HepG2 (cell line): ENCODE measurements around the gene TM2D3. TPM values are rescaled to one million over a fixed set of nuclear protein-coding genes. Genes with fewer than 3 reads are reported as not detected.

Source experiments
- ATAC-seq: fragments of 200-7000 bp; cut with Tn5 transposase; 3 replicates; pipeline ENCODE4 v1.9.1; 2020; ENCODE audit warnings: mild to moderate bottlenecking, moderate library complexity
- BruUV-seq: library from RNA; stranded (reverse); fragments of 400-500 nt; replicated peaks from 2 replicates; lab custom pipeline; 2021; lab: Mats Ljungman, UMichigan
- CTCF ChIA-PET: fragments of 300-600 bp; formaldehyde crosslinking; extraction: SDS; loops from one replicate; lab custom pipeline; 2021; ENCODE audit warnings: low total read pairs, inconsistent platforms, low intra/inter-chr PET ratio; lab: Yijun Ruan, JAX
- POLR2A ChIA-PET: fragments of 350-600 bp; sonication (Branson Sonifier 250); formaldehyde crosslinking; loops from one replicate; lab custom pipeline; 2020; ENCODE audit warnings: antibody characterized with exemption, inconsistent platforms; lab: Yijun Ruan, JAX
- DNase-seq: peaks from one replicate; pipeline ENCODE4 v3.0.0-alpha.2; 2015; ENCODE audit warnings: low spot score
- FAIRE-seq: peaks from 3 replicates; lab custom pipeline; 2011; peaks lifted over from hg19 to GRCh38; lab: Jason Lieb, UNC
- H2AFZ ChIP-seq: one replicate; pipeline ENCODE4 v1.6.1; 2011; ENCODE audit warnings: low read length, inconsistent platforms
- H3K27ac ChIP-seq: fragments of 300-600 bp; 3 replicates; pipeline ENCODE4 v1.8.0; 2011; ENCODE audit warnings: mixed run types, mild to moderate bottlenecking, mixed read lengths, low read length, inconsistent platforms; ENCODE audit not compliant: insufficient read depth; ENCODE audit errors: extremely low read length
- H3K27me3 ChIP-seq, 2 experiments: fragments of 200-600 bp in 1 of 2; 2 replicates in 1 of 2; 3 replicates in 1 of 2; pipeline versions ENCODE4 v1.6.0 to v1.8.0; 2011; ENCODE audit warnings: low read length in 2 of 2, mild to moderate bottlenecking in 2 of 2, moderate library complexity in 2 of 2, inconsistent platforms in 1 of 2; ENCODE audit not compliant: insufficient read depth in 2 of 2, control insufficient read depth in 1 of 2
- H3K36me3 ChIP-seq, 2 experiments: fragments of 200-600 bp in 1 of 2; replicated peaks in 1 of 2; 2 replicates in 1 of 2; 3 replicates in 1 of 2; pipeline versions ENCODE4 v1.5.1 to v1.8.0; 2011; ENCODE audit warnings: low read length in 2 of 2, inconsistent platforms in 1 of 2; ENCODE audit not compliant: insufficient read depth in 2 of 2, control insufficient read depth in 1 of 2
- H3K4me1 ChIP-seq: 2 replicates; pipeline ENCODE4 v1.5.1; 2012; ENCODE audit warnings: low read length, inconsistent platforms; ENCODE audit not compliant: insufficient read depth
- H3K4me2 ChIP-seq: 2 replicates; pipeline ENCODE4 v1.6.0; 2011; ENCODE audit warnings: low read depth, low read length, inconsistent platforms
- H3K4me3 ChIP-seq, 3 experiments: fragments of 200-600 bp in 1 of 3; sonication (generic), shearing (Covaris generic) in 1 of 3; replicated peaks in 1 of 3; 2 replicates each; pipeline ENCODE4 v1.5.1; 2011 to 2016; ENCODE audit warnings: low read length in 3 of 3, inconsistent platforms in 2 of 3, low read depth in 2 of 3, mild to moderate bottlenecking in 2 of 3, control low read depth in 1 of 3, mixed read lengths in 1 of 3; ENCODE audit not compliant: insufficient read depth in 1 of 3
- H3K79me2 ChIP-seq: one replicate; pipeline ENCODE4 v1.6.1; 2011; ENCODE audit warnings: low read length, inconsistent platforms; ENCODE audit not compliant: insufficient read depth
- H3K9ac ChIP-seq: 2 replicates; pipeline ENCODE4 v1.6.0; 2011; ENCODE audit warnings: mild to moderate bottlenecking, low read depth, low read length, inconsistent platforms; ENCODE audit not compliant: insufficient read depth
- H3K9me3 ChIP-seq: 2 replicates; pipeline ENCODE4 v1.5.1; 2012; ENCODE audit warnings: mild to moderate bottlenecking, low read length
- H4K20me1 ChIP-seq: 2 replicates; pipeline ENCODE4 v1.6.0; 2011; ENCODE audit warnings: inconsistent platforms, mild to moderate bottlenecking, low read length, moderate library complexity; ENCODE audit not compliant: insufficient read depth
- BHLHE40 ChIP-seq: IDR thresholded peaks from 2 replicates; pipeline ENCODE4 v1.6.1; 2011; ENCODE audit warnings: low read length, improper control_type of control experiment
- FOXO1 ChIP-seq: sonication (generic); formaldehyde crosslinking; IDR thresholded peaks from 2 replicates; pipeline ENCODE4 v1.4.0; 2020; ENCODE audit warnings: missing genetic modification reagents
- GATA4 ChIP-seq: sonication (generic); IDR thresholded peaks from 2 replicates; pipeline ENCODE4 v1.6.1; 2016; ENCODE audit warnings: antibody characterized with exemption, low read depth, borderline replicate concordance
- MED13 ChIP-seq: sonication (generic); formaldehyde crosslinking; IDR thresholded peaks from 2 replicates; pipeline ENCODE4 v1.5.0; 2020; ENCODE audit warnings: missing genetic modification reagents
- NFIC ChIP-seq: IDR thresholded peaks from 2 replicates; pipeline ENCODE4 v1.6.1; 2012; ENCODE audit warnings: mild to moderate bottlenecking, low read length, inconsistent platforms
- NONO ChIP-seq, 2 experiments: fragments of 450-650 bp in 1 of 2; sonication (generic) in 1 of 2; formaldehyde crosslinking in 1 of 2; IDR thresholded peaks in 1 of 2; conservative IDR thresholded peaks in 1 of 2; 2 replicates each; pipeline versions ENCODE4 v1.6.1 to v1.8.0; 2017 to 2022; ENCODE audit warnings: mild to moderate bottlenecking in 1 of 2, missing genetic modification reagents in 1 of 2, moderate library complexity in 1 of 2
- SIN3A ChIP-seq: IDR thresholded peaks from 2 replicates; pipeline ENCODE4 v1.6.1; 2011; ENCODE audit warnings: low read depth, mild to moderate bottlenecking, control low read depth, low read length, borderline replicate concordance
- SOX13 ChIP-seq, 3 experiments: fragments of 450-650 bp in 1 of 3; sonication (generic) in 1 of 3; formaldehyde crosslinking in 1 of 3; IDR thresholded peaks in 2 of 3; conservative IDR thresholded peaks in 1 of 3; 2 replicates each; pipeline versions ENCODE4 v1.5.0 to v1.6.1; 2016 to 2020; ENCODE audit warnings: antibody characterized with exemption in 1 of 3, mild to moderate bottlenecking in 1 of 3, missing compliant biosample characterization in 1 of 3, missing genetic modification reagents in 1 of 3, moderate library complexity in 1 of 3
- ZNF296 ChIP-seq: sonication (generic); formaldehyde crosslinking; conservative IDR thresholded peaks from 2 replicates; pipeline ENCODE4 v1.5.0; 2020; ENCODE audit warnings: mild to moderate bottlenecking, missing genetic modification reagents
- ZNF558 ChIP-seq: sonication (generic); formaldehyde crosslinking; IDR thresholded peaks from 2 replicates; pipeline ENCODE4 v1.9.0; 2022; ENCODE audit warnings: mild to moderate bottlenecking, missing genetic modification reagents, borderline replicate concordance
- ZNF7 ChIP-seq: IDR thresholded peaks from 2 replicates; pipeline ENCODE4 v1.6.1; 2016; ENCODE audit warnings: missing biosample characterization, missing genetic modification reagents
- ZNF780A ChIP-seq: sonication (generic); formaldehyde crosslinking; IDR thresholded peaks from 2 replicates; pipeline ENCODE4 v1.8.0; 2022; ENCODE audit warnings: mild to moderate bottlenecking, missing genetic modification reagents, moderate library complexity
- whole genome bisulfite sequencing: methylation state at CpG from one replicate; pipeline ENCODE4 v1.1.6; 2017; ENCODE audit warnings: low lambda C conversion rate; 5-methylcytosine and 5-hydroxymethylcytosine counted together
- in situ Hi-C: cut with HindIII; loops from 2 replicates; pipeline ENCODE4 v1.10.0; 2017; ENCODE audit warnings: low pct_unique_long_range_greater_than_20kb; ENCODE audit not compliant: extremely low pct_ligation_motif_present
- intact Hi-C: fragments of 100-400 bp; cut with micrococcal nuclease; formaldehyde crosslinking; loops from one replicate; pipeline ENCODE4 v1.10.0; 2022; ENCODE audit not compliant: unreplicated experiment
- polyA plus RNA-seq, 8 experiments: library from polyadenylated mRNA; depleted of rRNA in 3 of 8; stranded (reverse) in 7 of 8; unstranded in 1 of 8; fragments of >200 nt; fragmentation: Illumina TruSeq in 4 of 8; extraction: Trizol in 4 of 8; gene quantifications; 2 replicates each; pipeline versions ENCODE4 v1.2.1 to v1.2.3, GENCODE V29; 2011 to 2016; ENCODE audit warnings: low read depth in 4 of 8, missing spikeins in 1 of 8, mixed read lengths in 1 of 8; ENCODE audit not compliant: insufficient read depth in 1 of 8
- total RNA-seq, 5 experiments: library from RNA; depleted of rRNA; stranded (reverse); fragments of >200 nt; fragmentation: Illumina TruSeq; extraction: Trizol; gene quantifications; 2 replicates each; pipeline ENCODE4 v1.2.3, GENCODE V29; 2016; ENCODE audit warnings: low read depth in 1 of 5
- TF ChIP-seq, protein P1 (sequence below): sonication (generic); formaldehyde crosslinking; conservative IDR thresholded peaks from 2 replicates; pipeline ENCODE4 v1.5.0; 2020; ENCODE audit warnings: missing genetic modification reagents
- TF ChIP-seq, protein P2 (sequence below): sonication (generic); formaldehyde crosslinking; IDR thresholded peaks from 2 replicates; pipeline ENCODE4 v1.4.0; 2020; ENCODE audit warnings: mild to moderate bottlenecking, missing genetic modification reagents
- TF ChIP-seq, protein P3 (sequence below): sonication (generic); formaldehyde crosslinking; IDR thresholded peaks from 2 replicates; pipeline ENCODE4 v1.5.1; 2020; ENCODE audit warnings: missing genetic modification reagents, mild to moderate bottlenecking, borderline replicate concordance

Gene TM2D3
- total and polyA plus RNA-seq, 2 of the 13 experiments (the other 11 are each of a cell fraction or from before 2014, with no cell fraction given) = 31.1 to 72.7 TPM

DNA sequence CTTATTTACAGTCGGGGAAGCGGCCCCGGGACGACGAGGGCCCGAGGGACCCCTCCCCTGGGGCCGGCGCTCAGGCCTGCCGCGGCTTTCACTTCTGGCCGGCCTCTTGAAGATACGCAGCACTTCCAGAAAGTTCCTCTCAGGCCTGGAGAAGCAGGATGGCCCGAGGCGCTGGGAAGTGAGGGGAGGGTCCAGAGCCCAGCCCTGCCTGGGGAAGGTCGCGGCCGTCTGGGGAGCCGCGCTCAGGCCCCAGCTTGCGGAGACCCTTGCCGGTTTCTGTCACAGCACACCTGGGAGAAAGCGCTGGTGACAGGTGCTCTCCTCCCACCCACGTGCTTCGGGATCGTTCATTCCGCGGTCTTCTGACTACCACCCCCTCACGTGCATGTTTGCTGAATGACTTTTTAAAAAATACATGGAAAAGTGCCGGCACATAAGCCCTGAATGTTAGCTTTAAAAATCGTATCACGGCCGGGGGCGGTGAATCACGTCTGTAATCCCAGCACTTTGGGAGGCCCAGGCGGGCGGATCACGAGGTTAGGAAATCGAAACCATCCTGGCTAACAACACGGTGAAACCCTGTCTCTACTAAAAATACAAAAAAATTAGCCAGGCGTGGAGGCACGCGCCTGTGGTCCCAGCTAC, 727 bp upstream of the TM2D3 start (continued):
- peak; percentile 27; the same call in 1 of the 2 replicates for TF ChIP-seq BHLHE40
- TF ChIP-seq GATA4 = no peak
- no peak for TF ChIP-seq NONO (IDR thresholded peaks at IDR 0.05)
- 0 out of 2 replicates have a peak, but pooled peaks have one; percentile 1 for TF ChIP-seq NONO (CRISPR knock-in tag; conservative IDR thresholded peaks at IDR 0.05)
- 0 out of 2 replicates have a peak, but pooled peaks have one; percentile 5 for TF ChIP-seq ZNF780A (CRISPR knock-in tag)
- TF ChIP-seq ZNF7 (CRISPR knock-in tag) = no peak
- TF ChIP-seq NFIC = no peak

DNA sequence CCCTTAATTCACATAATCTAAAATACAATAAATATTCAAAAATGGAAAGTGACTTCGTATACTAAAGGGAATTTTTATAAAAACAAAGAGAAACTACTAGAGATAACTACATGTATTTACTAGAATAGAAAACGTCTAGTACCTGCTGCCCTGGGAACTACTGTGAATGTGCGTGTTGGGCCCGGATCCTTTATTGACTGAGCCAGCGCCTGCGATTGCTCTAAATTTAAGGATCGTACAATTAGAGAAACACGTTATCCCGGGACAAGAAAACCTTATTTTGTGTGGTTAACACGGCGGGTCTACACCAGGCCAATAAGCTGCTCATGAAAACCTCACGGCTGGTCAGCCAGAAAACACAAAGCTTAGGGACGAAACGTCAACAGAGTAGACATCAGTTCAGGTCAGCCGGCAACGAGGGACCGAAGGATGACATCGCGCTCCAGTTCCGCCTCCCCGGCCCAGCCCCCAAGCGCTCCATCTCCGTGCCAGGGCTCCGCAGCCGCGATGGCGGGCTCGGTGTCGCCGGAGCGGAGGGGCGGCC, 555 bp downstream of the TM2D3 start:
- Histone ChIP-seq H3K9ac (peak overlapping the region; percentile 81), H3K36me3 (peaks cover 4 to 20% of the 10 kb centered on the region in 2 experiments), H3K4me3 (peak overlapping the region; percentile 72 to 91 (median 80)), H2AFZ (no peak overlapping the region), H3K9me3 (no peaks in the 10 kb centered on the region), H3K27me3 (no peaks in the 10 kb centered on the region; a peak in 1 of 5 replicates), H3K79me2 (peaks cover 47% of the 10 kb centered on the region), H3K27ac (peak overlapping the region; percentile 80), H3K4me2 (peak overlapping the region; percentile 90), H4K20me1 (no peaks in the 10 kb centered on the region; the same call in 1 of the 2 replicates), H3K4me1 (peaks cover 41% of the 10 kb centered on the region)
- ATAC-seq (peak; percentile 68), DNase-seq (peak; percentile 21), FAIRE-seq (no peak)
- BruUV-seq = no TSS peak
- ChIA-PET POLR2A (interaction anchor here (0.8 kb wide), 1 partner anchor 213 kb away, joined by 3 read pairs; no protein-coding TSS in a partner anchor), CTCF (interaction anchor here (0.8 kb wide), 1 partner anchor 10 kb away, joined by 3 read pairs; no protein-coding TSS in a partner anchor)
- intact Hi-C loops (loop anchor here (2.0 to 5.0 kb wide), 3 partner anchors 73 to 359 kb away; partner anchors contain the start of gene TARS3), in situ Hi-C loops (loop anchor here (5.0 kb wide), 1 partner anchor 364 kb away; no protein-coding TSS in a partner anchor)
- WGBS = 0% methylated on average over 15 of the region's 32 CpGs
- TF ChIP-seq SIN3A (peak; percentile 29; the same call in 1 of the 2 replicates), SOX13 (IDR thresholded peaks at IDR 0.05) (no peak), SOX13 (CRISPR knock-in tag; conservative IDR thresholded peaks at IDR 0.05 in 1 of 2, IDR thresholded peaks at IDR 0.05 in 1 of 2) (no peak), MED13 (CRISPR knock-in tag) (no peak), FOXO1 (CRISPR knock-in tag) (no peak), ZNF558 (CRISPR knock-in tag) (no peak), ZNF296 (CRISPR knock-in tag) (no peak)
- TF ChIP-seq, protein P1, sequence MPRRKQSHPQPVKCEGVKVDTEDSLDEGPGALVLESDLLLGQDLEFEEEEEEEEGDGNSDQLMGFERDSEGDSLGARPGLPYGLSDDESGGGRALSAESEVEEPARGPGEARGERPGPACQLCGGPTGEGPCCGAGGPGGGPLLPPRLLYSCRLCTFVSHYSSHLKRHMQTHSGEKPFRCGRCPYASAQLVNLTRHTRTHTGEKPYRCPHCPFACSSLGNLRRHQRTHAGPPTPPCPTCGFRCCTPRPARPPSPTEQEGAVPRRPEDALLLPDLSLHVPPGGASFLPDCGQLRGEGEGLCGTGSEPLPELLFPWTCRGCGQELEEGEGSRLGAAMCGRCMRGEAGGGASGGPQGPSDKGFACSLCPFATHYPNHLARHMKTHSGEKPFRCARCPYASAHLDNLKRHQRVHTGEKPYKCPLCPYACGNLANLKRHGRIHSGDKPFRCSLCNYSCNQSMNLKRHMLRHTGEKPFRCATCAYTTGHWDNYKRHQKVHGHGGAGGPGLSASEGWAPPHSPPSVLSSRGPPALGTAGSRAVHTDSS (CRISPR knock-in tag) = no peak
- TF ChIP-seq, protein P2, sequence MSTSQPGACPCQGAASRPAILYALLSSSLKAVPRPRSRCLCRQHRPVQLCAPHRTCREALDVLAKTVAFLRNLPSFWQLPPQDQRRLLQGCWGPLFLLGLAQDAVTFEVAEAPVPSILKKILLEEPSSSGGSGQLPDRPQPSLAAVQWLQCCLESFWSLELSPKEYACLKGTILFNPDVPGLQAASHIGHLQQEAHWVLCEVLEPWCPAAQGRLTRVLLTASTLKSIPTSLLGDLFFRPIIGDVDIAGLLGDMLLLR = no peak
- TF ChIP-seq, protein P3, sequence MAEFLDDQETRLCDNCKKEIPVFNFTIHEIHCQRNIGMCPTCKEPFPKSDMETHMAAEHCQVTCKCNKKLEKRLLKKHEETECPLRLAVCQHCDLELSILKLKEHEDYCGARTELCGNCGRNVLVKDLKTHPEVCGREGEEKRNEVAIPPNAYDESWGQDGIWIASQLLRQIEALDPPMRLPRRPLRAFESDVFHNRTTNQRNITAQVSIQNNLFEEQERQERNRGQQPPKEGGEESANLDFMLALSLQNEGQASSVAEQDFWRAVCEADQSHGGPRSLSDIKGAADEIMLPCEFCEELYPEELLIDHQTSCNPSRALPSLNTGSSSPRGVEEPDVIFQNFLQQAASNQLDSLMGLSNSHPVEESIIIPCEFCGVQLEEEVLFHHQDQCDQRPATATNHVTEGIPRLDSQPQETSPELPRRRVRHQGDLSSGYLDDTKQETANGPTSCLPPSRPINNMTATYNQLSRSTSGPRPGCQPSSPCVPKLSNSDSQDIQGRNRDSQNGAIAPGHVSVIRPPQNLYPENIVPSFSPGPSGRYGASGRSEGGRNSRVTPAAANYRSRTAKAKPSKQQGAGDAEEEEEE (CRISPR knock-in tag) = 0 out of 2 replicates have a peak, but pooled peaks have one; percentile 1
